NB4 (cell line): Measurements from ENCODE around the gene TACC2.

Experiments used
- CTCF ChIP-seq: IDR thresholded peaks from one replicate; pipeline ENCODE4 v1.5.1; 2012; ENCODE audit warnings: low read depth, low read length
- MAX ChIP-seq: IDR thresholded peaks from 2 replicates; pipeline ENCODE4 v1.6.1; 2011; ENCODE audit warnings: low read depth, low read length

GRCh38 chr10:122096705-122097104 lies 107.7 kb downstream of the TACC2 start:
- TF ChIP-seq CTCF (no peak), MAX (no peak)
